ENCODE data around the gene MAML3. TPM values are rescaled to one million over a fixed set of nuclear protein-coding genes. Genes with fewer than 3 reads are reported as not detected.

The MAML3 gene
- total RNA-seq, 2 donors from 2014 or later, result 9.3 to 10.1 TPM

DNA sequence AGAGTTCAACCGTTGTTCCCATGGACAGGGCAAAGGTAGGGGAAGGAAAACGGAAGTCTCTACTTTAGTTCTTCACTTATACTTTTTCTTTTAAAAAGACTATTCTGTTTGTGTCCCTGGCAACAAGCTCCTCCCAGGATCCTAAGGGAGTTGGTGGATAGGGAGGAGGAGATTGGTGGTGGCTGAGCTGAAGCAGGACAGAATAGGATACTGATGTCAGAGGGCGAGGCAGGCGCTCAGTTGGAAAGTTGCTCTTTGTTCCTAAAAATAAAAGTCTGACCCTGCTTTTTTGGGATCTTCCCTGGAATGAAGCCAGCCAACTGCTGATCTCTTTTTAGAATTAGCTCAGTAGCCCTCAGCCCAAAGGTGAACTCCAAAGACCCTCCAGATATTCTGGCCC is 383.6 kb downstream of the MAML3 start:
- H3K4me1 ChIP-seq, result no peaks in the 10 kb centered on the region
- intact Hi-C loops (cut with DNase I), result no loop called here
- H3K9me3 ChIP-seq, result no peaks in the 10 kb centered on the region
- no peak for DNase-seq
- no peak overlapping the region for H3K27ac ChIP-seq
- no peaks in the 10 kb centered on the region for H3K27me3 ChIP-seq
- H3K4me3 ChIP-seq, result no peak overlapping the region
- TF ChIP-seq, protein P1, sequence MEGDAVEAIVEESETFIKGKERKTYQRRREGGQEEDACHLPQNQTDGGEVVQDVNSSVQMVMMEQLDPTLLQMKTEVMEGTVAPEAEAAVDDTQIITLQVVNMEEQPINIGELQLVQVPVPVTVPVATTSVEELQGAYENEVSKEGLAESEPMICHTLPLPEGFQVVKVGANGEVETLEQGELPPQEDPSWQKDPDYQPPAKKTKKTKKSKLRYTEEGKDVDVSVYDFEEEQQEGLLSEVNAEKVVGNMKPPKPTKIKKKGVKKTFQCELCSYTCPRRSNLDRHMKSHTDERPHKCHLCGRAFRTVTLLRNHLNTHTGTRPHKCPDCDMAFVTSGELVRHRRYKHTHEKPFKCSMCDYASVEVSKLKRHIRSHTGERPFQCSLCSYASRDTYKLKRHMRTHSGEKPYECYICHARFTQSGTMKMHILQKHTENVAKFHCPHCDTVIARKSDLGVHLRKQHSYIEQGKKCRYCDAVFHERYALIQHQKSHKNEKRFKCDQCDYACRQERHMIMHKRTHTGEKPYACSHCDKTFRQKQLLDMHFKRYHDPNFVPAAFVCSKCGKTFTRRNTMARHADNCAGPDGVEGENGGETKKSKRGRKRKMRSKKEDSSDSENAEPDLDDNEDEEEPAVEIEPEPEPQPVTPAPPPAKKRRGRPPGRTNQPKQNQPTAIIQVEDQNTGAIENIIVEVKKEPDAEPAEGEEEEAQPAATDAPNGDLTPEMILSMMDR (IDR thresholded peaks at IDR 0.05), result no peak
- H3K9ac ChIP-seq (ENCODE audit: low read depth in 2 of 2, low read length in 2 of 2), result no peak overlapping the region
- no peaks in the 10 kb centered on the region for H3K36me3 ChIP-seq

DNA sequence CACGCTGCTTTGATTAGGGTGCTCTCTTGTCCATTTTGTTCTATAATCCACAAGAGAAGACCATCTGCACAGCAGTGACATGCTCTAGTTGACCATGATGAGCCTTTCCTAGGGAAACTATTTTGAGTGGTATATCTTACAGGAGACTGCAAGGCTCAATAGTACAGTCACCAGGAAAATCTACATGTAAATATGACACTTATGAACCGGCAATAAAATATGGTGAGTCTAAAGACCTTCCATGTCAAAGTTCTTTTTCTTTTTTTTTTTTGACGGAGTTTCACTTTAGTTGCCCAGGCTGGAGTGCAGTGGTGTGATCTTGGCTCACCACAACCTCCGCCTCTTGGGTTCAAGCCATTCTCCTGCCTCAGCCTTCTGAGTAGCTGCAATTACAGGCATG is 384.6 kb downstream of the MAML3 start:
- Histone ChIP-seq H3K4me3 (no peak overlapping the region), H3K9me3 (no peaks in the 10 kb centered on the region), H3K9ac (ENCODE audit: low read depth in 2 of 2, low read length in 2 of 2) (no peak overlapping the region), H3K27ac (no peak overlapping the region), H3K27me3 (no peaks in the 10 kb centered on the region), H3K36me3 (no peaks in the 10 kb centered on the region), H3K4me1 (peaks cover under 1% of the 10 kb centered on the region)
- TF ChIP-seq, protein P1 (IDR thresholded peaks at IDR 0.05), result no peak
- no peak for DNase-seq
- intact Hi-C loops (cut with DNase I), result no loop called here

DNA sequence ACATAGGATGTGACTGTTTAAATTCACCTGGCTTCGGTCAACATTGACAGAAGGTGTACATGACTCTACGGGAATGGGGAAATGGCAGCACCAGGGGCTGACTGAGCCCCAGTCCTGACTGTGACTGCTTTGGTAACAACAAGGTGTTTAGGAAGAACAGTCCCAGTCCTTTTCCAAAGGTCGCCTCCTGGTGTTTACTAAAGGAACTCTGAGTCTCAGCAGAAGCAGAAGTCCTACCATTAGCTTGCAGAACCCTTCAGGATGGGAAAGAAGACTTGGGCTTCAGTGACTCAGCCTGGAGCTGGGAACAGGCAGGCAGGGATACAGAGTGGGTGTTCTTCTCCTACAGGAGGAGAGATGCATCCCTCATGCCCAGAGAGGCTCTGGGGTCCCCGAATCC is 385.1 kb downstream of the MAML3 start:
- no peak overlapping the region for H3K9ac ChIP-seq (ENCODE audit: low read depth in 2 of 2, low read length in 2 of 2)
- TF ChIP-seq, protein P1 (IDR thresholded peaks at IDR 0.05), result no peak
- peaks cover 5% of the 10 kb centered on the region for H3K4me1 ChIP-seq
- no peaks in the 10 kb centered on the region for H3K36me3 ChIP-seq
- no peak overlapping the region for H3K27ac ChIP-seq
- intact Hi-C loops (cut with DNase I), result no loop called here
- no peaks in the 10 kb centered on the region for H3K9me3 ChIP-seq
- no peak for DNase-seq
- no peaks in the 10 kb centered on the region for H3K27me3 ChIP-seq
- no peak overlapping the region for H3K4me3 ChIP-seq

DNA sequence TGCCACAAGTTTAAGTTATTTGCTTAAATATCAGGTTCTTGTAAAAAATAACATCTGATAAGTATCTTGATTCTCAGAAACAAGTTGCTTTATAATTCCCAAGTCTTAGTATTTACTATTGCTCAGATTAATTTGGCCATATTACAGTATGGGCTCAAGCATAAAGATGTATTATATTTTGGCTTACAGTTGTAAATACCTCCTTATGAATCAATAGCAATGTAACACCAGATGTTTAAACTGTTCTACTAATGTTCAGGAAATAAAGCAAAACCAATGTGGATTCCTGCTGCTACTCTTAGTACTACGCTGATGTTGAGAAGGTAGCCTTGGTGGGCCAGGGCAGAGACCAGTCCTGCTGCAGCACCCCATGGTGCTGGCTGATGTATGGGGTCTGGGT is 385.6 kb downstream of the MAML3 start:
- no peaks in the 10 kb centered on the region for H3K9me3 ChIP-seq
- H3K27ac ChIP-seq, result no peak overlapping the region
- intact Hi-C loops (cut with DNase I), result no loop called here
- no peaks in the 10 kb centered on the region for H3K36me3 ChIP-seq
- no peak overlapping the region for H3K4me3 ChIP-seq
- TF ChIP-seq, protein P1 (IDR thresholded peaks at IDR 0.05), result no peak
- H3K27me3 ChIP-seq, result no peaks in the 10 kb centered on the region
- no peak overlapping the region for H3K9ac ChIP-seq (ENCODE audit: low read depth in 2 of 2, low read length in 2 of 2)
- peaks cover 10% of the 10 kb centered on the region for H3K4me1 ChIP-seq
- DNase-seq, result no peak

DNA sequence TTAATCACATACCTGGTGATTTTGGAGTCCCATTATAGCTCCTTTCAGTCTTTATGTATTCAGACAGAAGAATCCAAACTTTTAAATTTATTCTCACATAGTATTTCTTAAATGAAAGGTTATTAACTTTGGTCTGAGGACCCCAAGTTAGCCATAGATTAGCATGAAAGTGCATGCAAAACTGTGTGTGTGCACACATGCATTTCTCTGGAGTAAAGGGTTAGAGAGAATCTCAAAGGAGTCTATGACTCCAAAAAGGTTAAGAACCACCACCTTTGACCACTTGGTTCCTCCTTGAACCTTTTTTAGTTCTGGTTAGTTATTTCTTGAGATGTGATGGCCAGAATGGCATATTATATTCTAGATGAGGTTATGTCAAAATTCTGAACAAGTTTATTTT is 386.4 kb downstream of the MAML3 start:
- Histone ChIP-seq H3K36me3 (no peaks in the 10 kb centered on the region), H3K4me1 (peaks cover 17% of the 10 kb centered on the region), H3K4me3 (no peak overlapping the region), H3K27ac (no peak overlapping the region), H3K27me3 (no peaks in the 10 kb centered on the region), H3K9me3 (no peaks in the 10 kb centered on the region), H3K9ac (ENCODE audit: low read depth in 2 of 2, low read length in 2 of 2) (no peak overlapping the region)
- TF ChIP-seq, protein P1 (IDR thresholded peaks at IDR 0.05), result no peak
- intact Hi-C loops (cut with DNase I), result no loop called here
- DNase-seq, result no peak

DNA sequence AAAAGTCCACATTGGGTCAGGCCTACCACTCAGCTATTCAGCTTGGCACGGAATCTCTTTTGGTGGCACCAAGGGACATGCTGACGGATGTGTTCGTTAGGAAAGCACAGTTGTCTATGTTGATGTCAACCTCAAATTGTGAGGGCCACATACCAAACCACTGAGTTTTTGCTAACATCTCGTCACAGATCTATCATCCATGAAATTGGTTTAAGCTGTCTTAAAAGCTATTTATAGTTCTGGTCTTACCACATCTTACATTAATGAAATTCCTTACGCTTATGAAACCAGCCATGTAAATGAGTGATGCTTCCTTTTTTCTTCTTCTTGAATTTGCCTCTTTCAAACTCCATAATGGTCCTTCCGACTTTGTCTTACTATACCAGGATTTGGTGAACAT is 386.8 kb downstream of the MAML3 start:
- Histone ChIP-seq H3K27ac (no peak overlapping the region), H3K4me3 (no peak overlapping the region), H3K9ac (ENCODE audit: low read depth in 2 of 2, low read length in 2 of 2) (no peak overlapping the region), H3K4me1 (peaks cover 17% of the 10 kb centered on the region), H3K9me3 (no peaks in the 10 kb centered on the region), H3K27me3 (no peaks in the 10 kb centered on the region), H3K36me3 (no peaks in the 10 kb centered on the region)
- DNase-seq, result no peak
- TF ChIP-seq, protein P1 (IDR thresholded peaks at IDR 0.05), result no peak
- intact Hi-C loops (cut with DNase I), result no loop called here
